T follicular helper cell (primary cell): ENCODE data around the gene PANK4.

Source experiments
- DNase-seq: peaks from one replicate; pipeline ENCODE4 v3.0.0-alpha.2; 2020; ENCODE audit warnings: low read depth

PANK4 gene

GRCh38 chr1:2544875-2545640, 18.7 kb upstream of the PANK4 start:
- DNase-seq: no peak

GRCh38 chr1:2544093-2544874, 17.9 kb upstream of the PANK4 start:
- DNase-seq: no peak

GRCh38 chr1:2543543-2544092, 17.2 kb upstream of the PANK4 start:
- DNase-seq: peak; percentile 43

GRCh38 chr1:2542246-2542915, 16.0 kb upstream of the PANK4 start:
- DNase-seq: no peak

GRCh38 chr1:2541619-2542245, 15.3 kb upstream of the PANK4 start:
- no peak for DNase-seq

- no peak for DNase-seq
Measured at GRCh38 chr1:2540816-2541492, 14.6 kb upstream of the PANK4 start.

- DNase-seq: no peak
Measured at GRCh38 chr1:2539312-2539907, 13.0 kb upstream of the PANK4 start.

- DNase-seq: no peak
Measured at GRCh38 chr1:2538872-2539271, 12.5 kb upstream of the PANK4 start.

GRCh38 chr1:2538376-2538775, 12.0 kb upstream of the PANK4 start:
- no peak for DNase-seq

GRCh38 chr1:2537784-2538115, 11.4 kb upstream of the PANK4 start:
- no peak for DNase-seq

- DNase-seq: no peak
Measured at GRCh38 chr1:2535981-2536380, 9.6 kb upstream of the PANK4 start.

- no peak for DNase-seq
Measured at GRCh38 chr1:2535455-2535854, 9.1 kb upstream of the PANK4 start.

- DNase-seq: no peak
Measured at GRCh38 chr1:2534687-2535441, 8.5 kb upstream of the PANK4 start.

GRCh38 chr1:2534315-2534686, 7.9 kb upstream of the PANK4 start:
- no peak for DNase-seq

- no peak for DNase-seq
Measured at GRCh38 chr1:2533365-2533764, 7.0 kb upstream of the PANK4 start.

- DNase-seq: no peak
Measured at GRCh38 chr1:2532485-2533160, 6.2 kb upstream of the PANK4 start.

- DNase-seq: no peak
Measured at GRCh38 chr1:2530513-2531361, 4.3 kb upstream of the PANK4 start.

GRCh38 chr1:2529784-2530512, 3.6 kb upstream of the PANK4 start, which contains the start of gene HES5:
HES5 (minus strand) TSS chr1:2530263; CDS start chr1:2530164, 99 bp downstream.
- no peak for DNase-seq
